ENCODE measurements around the gene GUCY1A1. TPM values are rescaled to one million over a fixed set of nuclear protein-coding genes. Genes with fewer than 3 reads are reported as not detected.

The GUCY1A1 gene
- total and polyA plus RNA-seq, 7 donors, result 1.5 to 16.4 (median 6.8) TPM

DNA sequence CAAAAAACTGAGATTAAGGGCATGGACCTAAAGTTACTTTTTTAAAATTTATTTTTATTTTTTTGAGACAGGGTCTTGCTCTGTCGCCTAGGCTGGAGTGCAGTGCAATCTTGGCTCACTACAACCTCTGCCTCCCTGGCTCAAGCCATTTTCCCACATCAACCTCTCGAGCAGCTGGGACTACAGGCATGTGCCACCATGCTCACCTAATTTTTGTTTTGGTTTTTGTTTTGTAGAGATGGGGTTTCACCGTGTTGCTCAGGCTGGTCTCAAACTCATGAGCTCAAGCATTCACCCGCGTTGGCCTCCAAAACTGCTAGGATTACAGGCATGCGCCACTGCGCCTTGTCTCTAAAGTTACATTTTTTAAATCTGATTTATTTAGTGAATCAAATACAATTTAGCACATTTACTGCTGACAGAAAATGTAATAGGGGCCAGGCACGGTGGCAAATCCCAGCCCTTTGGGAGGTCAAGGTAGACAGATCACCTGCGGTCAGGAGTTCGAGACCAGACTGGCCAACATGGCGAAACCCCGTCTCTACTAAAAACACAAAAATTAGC lies 38.3 kb downstream of the GUCY1A1 start:
- Histone ChIP-seq H3K27me3 (ENCODE audit: insufficient read depth in 3 of 3, low read length in 2 of 3) (no peaks in the 10 kb centered on the region), H3K27ac (no peak overlapping the region), H3K4me3 (no peak overlapping the region), H3K36me3 (ENCODE audit: insufficient read depth in 1 of 2, low read depth in 1 of 2) (no peaks in the 10 kb centered on the region), H3K4me1 (no peaks in the 10 kb centered on the region), H3K9me3 (no peaks in the 10 kb centered on the region)
- ATAC-seq, result no peak
- TF ChIP-seq, protein P1, sequence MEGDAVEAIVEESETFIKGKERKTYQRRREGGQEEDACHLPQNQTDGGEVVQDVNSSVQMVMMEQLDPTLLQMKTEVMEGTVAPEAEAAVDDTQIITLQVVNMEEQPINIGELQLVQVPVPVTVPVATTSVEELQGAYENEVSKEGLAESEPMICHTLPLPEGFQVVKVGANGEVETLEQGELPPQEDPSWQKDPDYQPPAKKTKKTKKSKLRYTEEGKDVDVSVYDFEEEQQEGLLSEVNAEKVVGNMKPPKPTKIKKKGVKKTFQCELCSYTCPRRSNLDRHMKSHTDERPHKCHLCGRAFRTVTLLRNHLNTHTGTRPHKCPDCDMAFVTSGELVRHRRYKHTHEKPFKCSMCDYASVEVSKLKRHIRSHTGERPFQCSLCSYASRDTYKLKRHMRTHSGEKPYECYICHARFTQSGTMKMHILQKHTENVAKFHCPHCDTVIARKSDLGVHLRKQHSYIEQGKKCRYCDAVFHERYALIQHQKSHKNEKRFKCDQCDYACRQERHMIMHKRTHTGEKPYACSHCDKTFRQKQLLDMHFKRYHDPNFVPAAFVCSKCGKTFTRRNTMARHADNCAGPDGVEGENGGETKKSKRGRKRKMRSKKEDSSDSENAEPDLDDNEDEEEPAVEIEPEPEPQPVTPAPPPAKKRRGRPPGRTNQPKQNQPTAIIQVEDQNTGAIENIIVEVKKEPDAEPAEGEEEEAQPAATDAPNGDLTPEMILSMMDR (IDR thresholded peaks at IDR 0.05), result no peak
- intact Hi-C loops (cut with DNase I), result no loop called here
- 75 to 82% (median 81%) methylated on average over 12 of the region's 12 CpGs for WGBS, 3 donors
- no peak for DNase-seq

DNA sequence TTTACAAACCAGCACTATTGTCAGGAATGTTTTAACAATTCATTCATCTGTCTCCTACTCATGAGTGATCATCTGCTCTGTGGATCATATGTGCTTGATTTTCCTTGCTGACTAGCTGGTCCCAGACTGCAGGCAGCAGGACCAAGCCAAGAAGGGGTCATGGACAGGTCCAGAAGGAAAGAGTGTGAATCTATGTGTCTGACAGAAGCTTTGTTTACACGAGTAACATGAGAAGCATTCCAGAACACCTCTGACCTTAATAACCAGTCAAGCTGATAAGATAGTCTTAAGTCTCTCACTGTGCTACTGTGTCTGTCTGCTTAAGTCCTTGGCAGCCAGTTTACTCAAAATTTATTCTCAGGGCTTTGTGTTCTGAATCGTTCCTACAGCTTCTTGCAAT lies 39.0 kb downstream of the GUCY1A1 start:
- intact Hi-C loops (cut with DNase I), result no loop called here
- Histone ChIP-seq H3K36me3 (ENCODE audit: insufficient read depth in 1 of 2, low read depth in 1 of 2) (no peaks in the 10 kb centered on the region), H3K4me1 (no peaks in the 10 kb centered on the region), H3K4me3 (no peak overlapping the region), H3K27ac (no peak overlapping the region), H3K9me3 (no peaks in the 10 kb centered on the region), H3K27me3 (ENCODE audit: insufficient read depth in 3 of 3, low read length in 2 of 3) (no peaks in the 10 kb centered on the region)
- 11 to 15% (median 13%) methylated on average over 2 of the region's 2 CpGs for whole genome bisulfite sequencing, 3 donors
- DNase-seq (no peak), ATAC-seq (no peak)
- TF ChIP-seq, protein P1 (IDR thresholded peaks at IDR 0.05), result no peak

DNA sequence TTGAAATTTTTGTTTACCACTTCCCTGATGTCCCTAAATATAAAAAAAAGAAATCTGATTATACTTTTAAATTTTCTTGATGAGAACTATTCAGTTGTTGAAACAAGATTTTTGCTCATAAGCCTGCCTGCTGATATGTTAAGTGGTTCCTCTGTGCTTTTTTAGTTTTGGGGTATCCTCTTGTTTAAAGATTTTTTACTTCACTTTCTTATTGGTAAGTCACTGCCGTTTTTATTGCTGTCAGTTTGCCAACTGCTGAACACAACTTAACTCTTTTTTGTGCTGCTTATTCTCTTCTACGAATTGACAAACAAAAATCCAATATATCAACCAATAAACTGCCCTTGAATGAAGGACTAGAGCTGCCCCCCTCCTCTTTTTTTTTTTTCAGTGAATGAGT lies 39.5 kb downstream of the GUCY1A1 start:
- no peak overlapping the region for H3K4me3 ChIP-seq
- no peak overlapping the region for H3K27ac ChIP-seq
- no peaks in the 10 kb centered on the region for H3K36me3 ChIP-seq (ENCODE audit: insufficient read depth in 1 of 2, low read depth in 1 of 2)
- DNase-seq, result no peak
- no peaks in the 10 kb centered on the region for H3K9me3 ChIP-seq
- no peaks in the 10 kb centered on the region for H3K27me3 ChIP-seq (ENCODE audit: insufficient read depth in 3 of 3, low read length in 2 of 3)
- intact Hi-C loops (cut with DNase I), result no loop called here
- H3K4me1 ChIP-seq, result no peaks in the 10 kb centered on the region
- no peak for ATAC-seq
- TF ChIP-seq, protein P1 (IDR thresholded peaks at IDR 0.05), result no peak
- 35 to 40% (median 36%) methylated on average over 2 of the region's 2 CpGs for WGBS, 3 donors

GRCh38 chr4:155707251-155707650 lies 40.6 kb downstream of the GUCY1A1 start:
- no peak for DNase-seq
- H3K27me3 ChIP-seq (ENCODE audit: insufficient read depth in 3 of 3, low read length in 2 of 3), result no peaks in the 10 kb centered on the region
- TF ChIP-seq, protein P1 (IDR thresholded peaks at IDR 0.05), result no peak
- intact Hi-C loops (cut with DNase I), result no loop called here
- no peak overlapping the region for H3K4me3 ChIP-seq
- no peaks in the 10 kb centered on the region for H3K9me3 ChIP-seq
- ATAC-seq, result no peak
- no peaks in the 10 kb centered on the region for H3K4me1 ChIP-seq
- 67 to 80% (median 69%) methylated on average over 5 of the region's 5 CpGs for whole genome bisulfite sequencing, 3 donors
- H3K36me3 ChIP-seq (ENCODE audit: insufficient read depth in 1 of 2, low read depth in 1 of 2), result no peaks in the 10 kb centered on the region
- H3K27ac ChIP-seq, result no peak overlapping the region

DNA sequence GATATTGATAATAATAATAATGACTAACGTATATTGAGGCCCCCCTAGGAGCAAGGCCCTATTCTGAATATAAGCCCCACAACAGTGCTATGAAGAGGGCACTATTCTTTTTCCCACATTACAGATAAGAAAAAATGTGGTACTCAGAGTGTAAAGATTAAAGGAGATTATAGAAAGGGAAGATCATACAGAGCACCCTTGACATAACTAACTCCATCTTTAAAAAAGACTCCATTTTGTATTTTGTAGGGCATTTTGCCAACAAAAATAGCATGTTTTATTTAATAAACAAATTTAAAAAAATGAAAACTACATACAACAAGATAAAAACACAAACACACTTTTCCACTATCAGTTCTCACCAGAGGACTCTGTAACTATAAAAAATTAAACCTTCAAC lies 42.1 kb downstream of the GUCY1A1 start:
- TF ChIP-seq, protein P1 (IDR thresholded peaks at IDR 0.05), result no peak
- Histone ChIP-seq H3K27me3 (ENCODE audit: insufficient read depth in 3 of 3, low read length in 2 of 3) (no peaks in the 10 kb centered on the region), H3K9me3 (no peaks in the 10 kb centered on the region), H3K27ac (no peak overlapping the region), H3K4me3 (no peak overlapping the region), H3K36me3 (ENCODE audit: insufficient read depth in 1 of 2, low read depth in 1 of 2) (no peaks in the 10 kb centered on the region), H3K4me1 (no peaks in the 10 kb centered on the region)
- ATAC-seq (no peak), DNase-seq (no peak)
- intact Hi-C loops (cut with DNase I), result no loop called here
- 95% methylated on average over 1 of the region's 1 CpG for WGBS, 3 donors
